GM11168 (cell line): Measurements from ENCODE around the gene TPD52L2.
"Not testable (repeated sequence)": the region's sequence is repeated elsewhere in the genome, so short reads cannot be mapped to it uniquely, and the experiment has no call there.

Source experiments
- in situ Hi-C: fragments of 300-500 bp; cut with MboI; formaldehyde crosslinking; loops from one replicate; pipeline ENCODE4 v1.12.0; 2022; ENCODE audit warnings: low sequenced_read_pairs; ENCODE audit not compliant: unreplicated experiment

TPD52L2 gene

GRCh38 chr20:63893999-63894357 lies 28.9 kb downstream of the TPD52L2 start:
- in situ Hi-C loops: no loop called here

- in situ Hi-C loops: no loop called here
Observed at GRCh38 chr20:63894358-63895201, 29.5 kb downstream of the TPD52L2 start, which contains the start of gene DNAJC5. Gene DNAJC5, plus strand, starts transcription at chr20:63895126. Its CDS starts 33,220 bp downstream, at chr20:63928346.

GRCh38 chr20:63895202-63895951 lies 30.3 kb downstream of the TPD52L2 start:
- in situ Hi-C loops: no loop called here

- in situ Hi-C loops: no loop called here
Observed at GRCh38 chr20:63895952-63896263, 30.8 kb downstream of the TPD52L2 start.

GRCh38 chr20:63896264-63897105 lies 31.4 kb downstream of the TPD52L2 start:
- in situ Hi-C loops: no loop called here

- in situ Hi-C loops: no loop called here
Observed at GRCh38 chr20:63897978-63898561, 33.0 kb downstream of the TPD52L2 start.

DNA sequence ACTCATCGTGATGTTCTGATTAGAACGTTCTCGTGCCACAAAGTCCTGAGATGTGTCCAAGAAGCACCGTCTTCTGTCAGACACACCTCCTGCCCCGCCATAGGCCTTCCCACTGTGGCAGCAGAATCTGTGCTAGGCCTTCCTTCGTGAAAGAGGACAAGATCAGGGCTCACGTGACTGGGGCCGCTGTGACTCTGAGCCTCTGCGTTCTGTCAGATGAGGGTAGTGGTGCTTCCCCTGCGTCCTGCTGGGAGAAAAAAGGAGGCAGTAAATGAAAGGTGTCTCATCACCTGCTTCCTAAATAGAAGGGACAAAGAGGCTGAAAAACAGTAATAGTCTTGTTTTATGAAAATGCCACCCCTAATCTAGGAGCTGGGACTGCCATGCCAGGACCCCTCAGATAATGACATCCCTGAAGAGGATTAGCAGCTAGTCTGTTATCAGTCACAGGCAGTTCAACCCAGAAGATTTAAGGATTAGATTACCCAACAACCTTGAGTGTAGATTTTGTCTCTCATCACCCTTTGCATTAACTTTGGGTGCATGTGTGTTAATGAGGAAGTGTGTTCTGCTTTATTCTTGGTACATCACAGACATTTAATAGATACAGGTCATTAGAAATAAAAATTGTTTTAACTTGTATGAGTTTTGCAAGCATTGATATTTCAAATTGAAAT lies 34.0 kb downstream of the TPD52L2 start:
- in situ Hi-C loops: no loop called here

- in situ Hi-C loops: no loop called here
Observed at GRCh38 chr20:63900413-63900812, 35.3 kb downstream of the TPD52L2 start.

DNA sequence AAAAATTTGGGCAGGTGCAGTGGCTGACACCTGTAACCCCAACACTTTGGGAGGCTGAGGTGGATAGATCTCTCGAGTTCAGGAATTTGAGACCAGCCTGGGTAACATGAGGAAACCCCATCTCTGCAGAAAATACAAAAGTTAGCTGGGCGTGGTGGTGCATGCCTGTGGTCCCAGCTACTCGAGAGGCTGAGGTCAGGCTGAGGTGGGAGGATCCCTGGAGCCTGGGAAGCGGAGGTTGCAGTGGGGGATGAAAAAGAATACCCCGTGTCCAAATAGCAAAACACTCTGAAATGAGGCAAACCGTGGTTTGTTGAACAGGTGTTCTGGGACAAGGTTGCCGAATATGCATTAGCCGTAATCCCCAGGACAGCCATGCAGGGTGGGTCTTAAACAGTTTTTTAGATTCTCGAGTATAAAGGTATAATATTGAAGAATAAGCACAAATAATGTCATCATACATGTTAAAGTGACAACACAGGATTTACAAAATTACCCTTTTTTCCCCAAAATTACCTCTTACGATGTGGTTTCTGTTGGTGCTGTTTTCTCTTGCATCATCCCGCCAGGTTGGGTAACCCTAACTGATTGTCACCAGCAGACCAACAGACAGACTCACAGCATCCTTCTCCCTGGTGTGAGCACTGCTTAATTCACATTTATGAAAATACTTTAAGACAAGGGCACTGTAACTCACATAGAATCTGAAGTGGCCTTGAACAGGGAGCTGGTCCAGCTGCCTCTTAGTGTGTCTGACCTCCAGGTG lies 38.9 kb downstream of the TPD52L2 start:
- in situ Hi-C loops: no loop called here

- in situ Hi-C loops: no loop called here
Observed at GRCh38 chr20:63908008-63908682, 43.1 kb downstream of the TPD52L2 start.

- in situ Hi-C loops: no loop called here
Observed at GRCh38 chr20:63911176-63911575, 46.1 kb downstream of the TPD52L2 start.

DNA sequence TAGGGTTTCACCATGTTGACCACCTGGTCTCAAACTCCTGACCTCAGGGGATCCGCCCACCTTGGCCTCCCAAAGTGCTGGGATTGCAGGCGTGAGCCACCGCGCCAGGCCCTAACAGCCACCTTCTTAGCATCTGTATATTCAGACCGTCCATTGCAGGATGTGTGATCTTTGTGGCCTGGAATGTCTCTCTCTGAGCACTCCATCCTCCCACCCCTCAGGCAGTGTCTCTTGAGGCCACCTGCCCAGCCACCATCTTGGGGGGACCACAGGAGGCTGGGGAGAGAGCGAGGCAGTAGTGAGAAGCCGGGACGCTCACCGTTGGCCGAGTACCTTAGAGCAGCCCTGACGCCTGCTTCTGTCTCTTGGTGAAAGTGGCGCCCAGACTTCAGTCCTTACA lies 48.7 kb downstream of the TPD52L2 start:
- in situ Hi-C loops: no loop called here

DNA sequence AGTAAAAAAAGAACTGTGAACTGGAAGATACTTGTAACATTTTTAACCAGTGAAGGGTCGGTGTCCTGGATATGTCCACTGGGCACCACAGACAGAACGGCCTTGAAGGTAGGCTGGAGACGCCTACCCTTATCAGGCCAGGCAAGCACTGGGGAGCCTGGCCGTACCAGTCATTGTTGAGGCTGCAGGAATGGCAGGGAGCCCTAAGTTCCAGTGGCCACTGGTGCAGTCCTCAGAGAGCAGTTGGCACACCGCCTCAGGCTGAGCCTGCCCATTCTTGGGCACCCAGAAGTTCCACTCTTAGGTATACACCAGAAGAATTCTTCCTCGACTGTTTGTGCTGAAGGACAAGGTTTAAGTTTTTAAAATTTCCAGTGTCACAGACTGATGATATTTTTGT lies 50.4 kb downstream of the TPD52L2 start:
- in situ Hi-C loops: no loop called here

- in situ Hi-C loops: not testable (repeated sequence)
Observed at GRCh38 chr20:63916371-63916939, 51.4 kb downstream of the TPD52L2 start.

DNA sequence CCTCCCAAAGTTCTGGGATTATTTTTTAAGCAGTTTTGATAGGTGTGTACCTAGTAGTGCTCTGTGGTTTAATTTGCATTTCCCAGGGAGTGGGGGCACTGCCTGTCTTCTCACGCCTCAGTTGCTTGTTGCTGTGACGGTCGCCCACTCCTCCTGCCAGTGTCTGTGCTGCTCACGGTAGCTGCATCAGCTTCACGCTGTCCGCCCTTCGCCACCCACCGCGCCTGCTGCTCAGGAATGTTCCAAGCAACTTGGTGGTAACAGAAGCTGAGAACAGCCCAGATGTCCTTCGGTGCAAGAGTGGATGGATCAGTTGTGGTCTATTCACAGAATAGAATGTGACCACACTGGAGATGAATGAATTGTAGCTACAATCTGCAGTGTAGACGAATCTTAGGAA lies 52.7 kb downstream of the TPD52L2 start:
- in situ Hi-C loops: no loop called here

DNA sequence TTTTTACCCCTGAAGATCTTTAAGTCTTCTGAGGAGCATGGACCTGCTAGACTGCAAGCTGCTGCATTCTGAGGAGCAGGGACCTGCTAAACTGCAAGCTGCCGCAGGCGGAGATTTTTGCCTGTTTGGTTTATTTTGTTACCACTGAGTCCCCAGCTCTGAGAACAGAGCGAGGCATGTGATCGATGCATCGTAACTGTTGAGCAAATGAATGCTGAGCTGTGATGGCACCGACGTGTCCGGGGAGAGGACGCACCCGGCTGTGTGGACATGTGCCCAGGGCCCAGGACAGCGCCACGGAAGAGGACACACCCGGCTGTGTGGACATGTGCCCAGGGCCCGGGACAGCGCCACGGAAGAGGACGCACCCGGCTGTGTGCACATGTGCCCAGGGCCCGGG lies 54.1 kb downstream of the TPD52L2 start:
- in situ Hi-C loops: no loop called here

DNA sequence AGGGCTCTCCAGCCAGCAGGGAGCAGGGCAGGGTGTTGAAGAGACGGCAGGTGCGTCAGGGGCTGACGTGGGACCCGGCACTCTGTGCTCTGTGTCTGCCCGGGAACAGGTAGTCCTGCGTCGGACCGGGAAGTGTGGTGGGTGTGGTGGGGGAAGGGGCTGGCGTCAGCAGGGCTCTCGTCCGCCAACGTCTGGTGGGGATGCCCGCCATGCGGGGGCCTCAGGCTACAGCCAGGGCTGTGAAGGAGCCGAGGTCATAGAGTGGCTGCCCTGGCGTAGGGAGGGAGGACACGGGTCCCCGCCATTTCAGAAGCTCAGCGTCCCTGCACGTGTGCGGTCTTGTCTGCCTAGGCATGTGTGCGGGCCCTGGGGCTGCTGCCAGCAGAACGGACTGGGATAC lies 55.2 kb downstream of the TPD52L2 start:
- in situ Hi-C loops: no loop called here

GRCh38 chr20:63923651-63924050 lies 58.6 kb downstream of the TPD52L2 start:
- in situ Hi-C loops: no loop called here
